Nephron (organoid): Measurements from ENCODE around the gene ERO1B.
A peak's percentile ranks its signal among the peaks of the same experiment; 100 is the strongest.

ENCODE experiments used
- H3K27ac Mint-ChIP-seq, 3 experiments: 2 replicates each; pipeline ENCODE4 v1.8.0; 2020; ENCODE audit warnings: mixed read lengths in 3 of 3, mild to moderate bottlenecking in 2 of 3, moderate library complexity in 1 of 3
- H3K27me3 Mint-ChIP-seq: 2 replicates; pipeline ENCODE4 v1.8.0; 2021; ENCODE audit warnings: low read depth, mild to moderate bottlenecking, moderate library complexity, mixed read lengths
- H3K36me3 Mint-ChIP-seq: 2 replicates; pipeline ENCODE4 v1.8.0; 2020; ENCODE audit warnings: low read depth, mixed read lengths
- H3K4me1 Mint-ChIP-seq: 2 replicates; pipeline ENCODE4 v1.8.0; 2020; ENCODE audit warnings: mixed read lengths
- H3K4me3 Mint-ChIP-seq, 3 experiments: 2 replicates each; pipeline ENCODE4 v1.8.0; 2020; ENCODE audit warnings: mild to moderate bottlenecking in 3 of 3, mixed read lengths in 3 of 3, moderate library complexity in 2 of 3
- H3K9me3 Mint-ChIP-seq: 2 replicates; pipeline ENCODE4 v1.8.0; 2020; ENCODE audit warnings: mixed read lengths
- TF ChIP-seq, protein P1 (sequence below), 3 experiments: fragments of 200-600 bp; sonication (generic); IDR thresholded peaks; one replicate each; pipeline ENCODE4 v1.5.0; 2021; ENCODE audit warnings: antibody characterized with exemption in 3 of 3; ENCODE audit not compliant: unreplicated experiment in 3 of 3

The ERO1B gene

DNA sequence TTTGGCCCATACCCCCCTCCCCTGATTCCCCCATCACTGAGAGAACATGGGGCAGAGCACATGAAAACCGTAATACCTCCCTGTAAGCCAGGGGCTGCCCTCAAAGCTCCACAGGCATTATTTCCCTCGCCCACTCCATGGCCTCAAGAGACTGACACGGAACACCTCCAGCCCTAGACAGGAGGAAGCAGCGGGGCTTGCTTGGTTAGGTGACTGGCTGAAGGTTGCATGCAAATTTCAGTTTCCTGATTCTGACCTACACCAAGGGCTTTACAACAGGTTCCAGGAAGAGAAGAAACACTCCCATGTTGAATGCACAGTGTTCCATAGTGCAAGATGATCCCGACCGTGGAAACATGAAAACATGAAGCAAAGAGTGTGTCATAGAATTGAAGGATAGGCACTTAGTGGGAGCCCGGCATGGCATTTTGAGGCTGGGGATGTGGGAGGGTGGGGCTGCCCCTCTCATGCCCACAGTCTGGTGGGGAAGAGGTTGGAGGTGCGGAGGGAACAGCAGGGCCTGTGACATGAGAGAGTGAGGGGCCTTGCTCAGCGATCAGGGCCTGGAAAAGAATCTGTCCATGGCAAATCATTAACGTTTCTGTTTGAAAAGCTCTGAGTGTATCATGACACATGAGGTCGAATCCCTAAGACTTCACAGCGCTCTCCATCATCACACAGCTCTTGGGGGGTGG is 106.0 kb downstream of the ERO1B start:
- peaks cover 4% of the 10 kb centered on the region for H3K27me3 Mint-ChIP-seq
- peaks cover 17% of the 10 kb centered on the region for H3K4me1 Mint-ChIP-seq
- TF ChIP-seq, protein P1, sequence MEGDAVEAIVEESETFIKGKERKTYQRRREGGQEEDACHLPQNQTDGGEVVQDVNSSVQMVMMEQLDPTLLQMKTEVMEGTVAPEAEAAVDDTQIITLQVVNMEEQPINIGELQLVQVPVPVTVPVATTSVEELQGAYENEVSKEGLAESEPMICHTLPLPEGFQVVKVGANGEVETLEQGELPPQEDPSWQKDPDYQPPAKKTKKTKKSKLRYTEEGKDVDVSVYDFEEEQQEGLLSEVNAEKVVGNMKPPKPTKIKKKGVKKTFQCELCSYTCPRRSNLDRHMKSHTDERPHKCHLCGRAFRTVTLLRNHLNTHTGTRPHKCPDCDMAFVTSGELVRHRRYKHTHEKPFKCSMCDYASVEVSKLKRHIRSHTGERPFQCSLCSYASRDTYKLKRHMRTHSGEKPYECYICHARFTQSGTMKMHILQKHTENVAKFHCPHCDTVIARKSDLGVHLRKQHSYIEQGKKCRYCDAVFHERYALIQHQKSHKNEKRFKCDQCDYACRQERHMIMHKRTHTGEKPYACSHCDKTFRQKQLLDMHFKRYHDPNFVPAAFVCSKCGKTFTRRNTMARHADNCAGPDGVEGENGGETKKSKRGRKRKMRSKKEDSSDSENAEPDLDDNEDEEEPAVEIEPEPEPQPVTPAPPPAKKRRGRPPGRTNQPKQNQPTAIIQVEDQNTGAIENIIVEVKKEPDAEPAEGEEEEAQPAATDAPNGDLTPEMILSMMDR (IDR thresholded peaks at IDR 0.05; ENCODE audit: unreplicated experiment in 3 of 3) = no peak
- peaks cover 14% of the 10 kb centered on the region for H3K36me3 Mint-ChIP-seq
- H3K9me3 Mint-ChIP-seq = no peaks in the 10 kb centered on the region
- no peak overlapping the region for H3K4me3 Mint-ChIP-seq
- peak overlapping the region; percentile 40 to 93 (median 78) for H3K27ac Mint-ChIP-seq

DNA sequence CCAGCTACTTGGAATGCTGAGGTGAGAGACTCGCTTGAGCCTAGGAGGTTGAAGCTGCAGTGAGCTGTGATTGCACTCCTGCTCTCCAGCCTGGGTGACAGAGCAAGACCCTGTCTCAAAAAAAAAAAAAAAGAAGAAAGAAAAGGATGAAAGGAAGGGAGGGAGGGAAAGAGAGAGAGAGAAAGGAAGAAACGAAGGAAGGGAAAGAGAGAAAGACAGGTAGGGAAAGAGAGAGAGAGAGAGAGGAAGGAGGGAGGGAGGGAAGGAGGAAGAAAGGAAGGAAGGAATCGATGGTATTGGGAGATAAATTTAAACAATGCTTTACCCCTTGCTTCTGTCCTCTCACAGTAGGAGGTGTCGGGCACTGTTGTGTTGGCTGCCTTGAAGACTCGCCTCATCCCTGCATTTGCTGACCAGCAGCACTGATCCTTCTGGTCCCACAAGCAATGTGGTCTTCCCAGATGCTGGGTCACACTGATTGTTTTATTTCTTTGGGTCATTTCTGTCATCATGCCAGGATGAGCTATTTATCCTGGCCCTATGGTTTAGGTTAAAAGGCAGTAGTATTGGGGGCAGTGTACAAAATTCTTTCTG is 108.5 kb downstream of the ERO1B start:
- H3K9me3 Mint-ChIP-seq = no peaks in the 10 kb centered on the region
- H3K27me3 Mint-ChIP-seq = peaks cover 4% of the 10 kb centered on the region
- no peak overlapping the region for H3K4me3 Mint-ChIP-seq
- TF ChIP-seq, protein P1 (IDR thresholded peaks at IDR 0.05; ENCODE audit: unreplicated experiment in 3 of 3) = no peak
- H3K4me1 Mint-ChIP-seq = peaks cover 17% of the 10 kb centered on the region
- H3K36me3 Mint-ChIP-seq = peaks cover 12% of the 10 kb centered on the region
- no peak overlapping the region for H3K27ac Mint-ChIP-seq

DNA sequence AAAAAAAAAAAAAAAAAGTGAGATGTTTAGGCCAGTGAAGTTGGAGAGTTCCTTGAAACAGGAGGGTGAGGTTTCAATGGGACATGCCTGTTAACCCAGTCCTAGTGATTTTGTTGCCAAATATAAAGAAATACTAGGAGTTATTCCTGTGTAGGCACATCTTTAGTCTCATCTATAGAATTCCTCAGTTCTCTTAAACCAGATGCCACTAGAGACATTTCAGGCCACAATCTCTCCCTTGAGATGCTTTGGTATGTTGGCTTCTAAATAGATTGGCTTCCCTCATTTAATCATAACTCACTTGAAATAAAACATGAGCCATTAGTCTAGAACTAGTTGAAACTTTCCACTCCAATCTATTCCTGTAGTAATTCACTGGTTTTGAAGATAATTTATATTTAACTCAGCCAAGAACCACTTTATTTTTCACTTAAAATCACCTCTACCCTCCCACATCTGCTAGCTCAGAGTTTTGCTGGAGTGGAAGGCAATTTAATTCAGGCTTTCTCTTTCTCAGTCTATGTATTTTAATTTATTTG is 109.6 kb downstream of the ERO1B start:
- Mint-ChIP-seq H3K27me3 (peaks cover 4% of the 10 kb centered on the region), H3K4me3 (no peak overlapping the region), H3K9me3 (no peaks in the 10 kb centered on the region), H3K27ac (peak overlapping the region in 1 of 3 experiments; percentile 54), H3K4me1 (peaks cover 17% of the 10 kb centered on the region), H3K36me3 (peaks cover 18% of the 10 kb centered on the region)
- TF ChIP-seq, protein P1 (IDR thresholded peaks at IDR 0.05; ENCODE audit: unreplicated experiment in 3 of 3) = no peak

DNA sequence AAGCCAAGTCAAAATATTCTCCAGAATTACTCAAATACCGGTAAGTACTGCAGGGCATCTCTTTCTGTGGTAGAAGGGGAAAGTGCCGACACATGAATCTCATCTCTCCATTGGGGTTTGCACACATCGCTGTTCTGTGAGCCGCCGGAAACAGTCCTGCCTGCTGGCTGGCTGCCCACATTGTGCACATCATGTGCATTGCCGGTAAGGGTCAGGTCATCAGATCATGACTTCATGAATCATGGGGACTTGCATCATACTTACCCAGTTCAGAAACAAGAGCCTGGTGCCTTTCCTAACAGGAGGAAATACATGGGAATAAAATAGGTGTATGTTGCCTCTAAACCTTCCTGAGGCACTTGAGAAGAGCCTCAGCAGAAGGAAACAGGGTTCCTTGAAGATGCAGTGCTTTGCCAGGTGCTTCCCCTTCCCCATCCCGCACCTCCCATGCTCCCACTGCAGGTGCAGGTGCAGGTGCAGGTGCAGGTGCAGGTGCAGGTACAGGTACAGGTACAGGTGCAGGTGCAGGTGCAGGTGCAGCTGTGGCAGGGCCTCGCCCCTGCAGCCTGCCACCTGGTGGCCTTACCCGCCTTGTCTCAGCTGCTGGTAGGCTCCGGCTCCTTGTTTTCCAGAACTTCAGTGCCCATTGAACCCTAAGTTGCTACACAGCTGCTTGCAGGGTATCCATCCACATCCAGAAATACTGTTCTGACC is 112.9 kb downstream of the ERO1B start:
- Mint-ChIP-seq H3K4me1 (peaks cover 5% of the 10 kb centered on the region), H3K27ac (no peak overlapping the region), H3K4me3 (no peak overlapping the region), H3K27me3 (no peaks in the 10 kb centered on the region), H3K36me3 (peaks cover 33% of the 10 kb centered on the region), H3K9me3 (peaks cover 6% of the 10 kb centered on the region)
- TF ChIP-seq, protein P1 (IDR thresholded peaks at IDR 0.05; ENCODE audit: unreplicated experiment in 3 of 3) = no peak

DNA sequence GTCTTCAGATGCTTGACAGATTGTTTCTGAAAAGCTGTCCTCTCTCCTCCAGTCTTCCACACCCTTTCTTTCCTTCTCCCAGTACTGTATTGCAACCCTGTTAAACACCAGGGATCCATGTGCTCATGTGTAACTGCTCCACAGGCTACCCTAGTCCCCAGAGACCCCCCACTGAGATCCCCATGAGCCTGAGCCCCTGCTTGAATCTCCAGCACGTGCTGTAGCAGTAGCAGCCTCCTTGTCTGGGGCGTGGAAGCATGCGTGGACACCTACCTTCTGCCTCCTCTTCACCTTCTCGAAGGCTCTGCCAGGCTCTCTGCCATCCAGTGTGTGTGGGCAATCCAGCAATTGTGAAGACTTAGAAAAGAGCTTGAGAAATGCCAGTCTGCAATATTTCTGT is 114.2 kb downstream of the ERO1B start:
- peaks cover 42% of the 10 kb centered on the region for H3K36me3 Mint-ChIP-seq
- no peak overlapping the region for H3K4me3 Mint-ChIP-seq
- H3K27ac Mint-ChIP-seq = no peak overlapping the region
- H3K4me1 Mint-ChIP-seq = peaks cover 5% of the 10 kb centered on the region
- no peaks in the 10 kb centered on the region for H3K27me3 Mint-ChIP-seq
- peaks cover 15% of the 10 kb centered on the region for H3K9me3 Mint-ChIP-seq
- TF ChIP-seq, protein P1 (IDR thresholded peaks at IDR 0.05; ENCODE audit: unreplicated experiment in 3 of 3) = no peak
